ENCODE results near the gene ATF2.
A peak's percentile ranks its signal among the peaks of the same experiment; 100 is the strongest.
"Not testable (repeated sequence)": the region's sequence is repeated elsewhere in the genome, so short reads cannot be mapped to it uniquely, and the experiment has no call there.

The ATF2 gene

DNA sequence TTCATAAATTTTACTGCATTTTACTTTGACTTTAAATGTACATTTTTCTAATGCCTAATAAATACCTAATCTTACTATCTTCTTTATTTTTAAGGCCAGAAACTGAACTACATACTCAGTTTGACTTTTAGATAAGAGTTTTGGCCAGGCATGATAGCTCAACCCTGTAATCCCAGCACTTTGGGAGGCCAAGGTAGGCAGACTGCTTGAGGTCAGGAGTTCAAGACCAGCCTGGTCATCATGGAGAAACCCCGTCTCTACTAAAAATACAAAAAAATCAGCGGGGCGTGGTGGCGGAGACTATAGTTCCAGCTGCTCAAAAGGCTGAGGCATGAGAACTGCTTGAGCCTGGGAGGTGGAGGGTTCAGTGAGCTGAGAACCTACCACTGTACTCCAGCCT, 9.1 kb downstream of the ATF2 start:
- DNase-seq, result no peak

DNA sequence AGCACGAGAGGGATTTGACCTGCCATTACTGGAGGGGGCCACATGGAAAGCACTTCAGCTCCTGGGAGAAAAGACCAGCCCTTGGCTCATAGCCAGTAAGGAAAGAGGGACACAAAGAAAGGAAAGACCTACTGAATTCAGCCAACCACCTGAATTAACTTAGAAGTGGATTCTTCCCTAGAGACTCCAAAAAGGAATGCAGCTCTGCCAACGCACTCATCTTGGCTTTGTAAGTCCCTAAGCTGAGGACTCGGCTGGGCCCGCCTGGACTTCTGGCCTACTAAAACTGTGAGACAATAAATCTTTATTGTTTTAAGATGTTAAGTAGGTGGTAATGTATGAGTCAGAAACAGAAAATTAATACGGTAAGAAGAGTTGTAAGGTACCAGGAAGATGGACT, 11.5 kb downstream of the ATF2 start:
- no peak for DNase-seq

DNA sequence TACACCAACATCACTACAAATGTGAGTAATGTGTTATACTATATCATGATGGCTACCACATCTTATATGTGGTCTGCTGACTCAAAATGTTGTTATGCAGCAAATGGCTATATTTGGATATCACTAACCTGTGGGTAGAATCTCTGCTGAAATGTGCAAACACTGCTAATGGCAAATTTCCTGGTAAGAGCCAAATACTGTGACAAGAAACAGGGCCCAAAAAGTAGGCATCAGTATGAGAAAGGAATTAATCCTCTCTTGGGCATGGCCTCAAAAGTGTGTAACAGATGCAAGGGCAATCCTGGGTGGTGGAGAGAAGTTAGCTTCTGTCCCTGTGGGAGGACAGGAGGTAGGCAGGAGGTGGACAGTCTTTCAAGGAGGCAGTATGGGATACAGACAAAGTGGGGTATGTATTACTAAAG, 13.3 kb downstream of the ATF2 start:
- no peak for DNase-seq

DNA sequence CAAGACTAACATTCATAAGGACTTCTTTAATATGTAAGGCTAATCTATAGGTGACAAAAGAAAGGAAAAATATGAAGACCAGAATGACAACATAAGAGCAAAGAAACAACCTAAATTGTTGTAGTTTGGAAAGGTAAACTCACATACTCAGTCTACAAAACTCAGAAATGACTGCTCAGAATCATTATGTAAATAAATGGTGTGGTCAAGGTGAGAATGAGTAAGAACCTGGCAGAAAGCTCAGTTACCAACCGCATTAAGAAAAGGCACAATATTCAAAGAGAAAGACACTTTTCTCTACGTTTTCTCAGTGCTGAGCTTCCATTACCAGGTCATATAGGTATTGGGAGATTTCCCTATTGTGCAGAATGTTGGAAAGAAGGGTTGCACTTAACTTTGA, 15.8 kb downstream of the ATF2 start:
- DNase-seq, result no peak

DNA sequence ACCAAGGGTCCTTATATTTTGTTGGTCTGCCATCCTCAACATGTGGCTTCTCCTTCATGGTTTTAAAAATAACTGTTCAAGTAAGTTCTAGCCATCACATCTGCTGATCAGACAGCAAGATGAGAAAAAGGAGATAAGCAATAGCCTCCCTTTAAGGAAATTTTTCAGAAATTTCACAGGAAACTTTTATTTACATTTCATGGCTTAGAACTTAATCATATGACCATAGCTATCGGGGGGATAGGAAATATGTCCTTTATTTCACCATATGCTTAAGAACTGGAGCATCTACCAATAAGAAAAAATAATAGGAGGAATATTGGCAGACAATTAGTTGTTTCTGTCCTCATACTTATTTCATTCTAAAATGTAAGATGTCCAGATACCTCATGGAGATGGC, 16.2 kb downstream of the ATF2 start:
- DNase-seq, result no peak

DNA sequence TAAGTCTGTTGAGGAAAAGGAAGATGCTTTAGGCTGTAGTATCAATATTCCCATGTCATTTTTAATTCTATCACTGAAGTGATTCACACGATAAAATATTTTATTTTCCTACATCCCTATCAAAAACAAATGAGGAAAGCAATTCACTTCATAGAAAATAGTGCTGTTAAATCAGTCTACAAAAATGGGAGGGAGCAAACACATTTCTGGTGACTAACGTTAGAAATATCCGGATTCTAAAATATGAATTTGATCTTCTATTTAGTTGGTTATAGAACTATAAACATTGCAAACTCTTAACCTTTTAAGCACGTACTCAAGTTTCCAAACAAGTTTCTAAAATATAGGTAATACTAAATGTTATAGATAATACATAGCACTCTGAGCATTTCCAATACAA, 20.8 kb downstream of the ATF2 start:
- no peak for DNase-seq

DNA sequence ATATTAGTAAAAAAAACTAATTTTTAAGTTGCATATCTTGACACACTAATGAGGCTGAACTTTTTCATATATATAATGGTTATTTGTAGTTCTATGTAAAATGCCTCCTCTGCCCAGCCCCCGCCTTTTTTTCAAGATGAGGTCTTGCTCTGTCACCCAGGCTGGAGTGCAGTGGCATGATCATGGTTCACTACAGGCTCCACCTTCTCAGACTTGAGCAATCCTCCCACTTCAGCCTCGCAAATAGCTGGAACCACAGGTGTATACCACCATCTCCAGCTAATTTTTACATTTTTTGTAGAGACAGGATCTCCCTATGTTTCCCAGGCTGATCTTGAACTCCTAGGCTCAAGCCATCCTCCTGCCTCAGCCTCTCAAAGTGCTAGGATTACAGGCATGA, 24.3 kb downstream of the ATF2 start:
- DNase-seq, result no peak

DNA sequence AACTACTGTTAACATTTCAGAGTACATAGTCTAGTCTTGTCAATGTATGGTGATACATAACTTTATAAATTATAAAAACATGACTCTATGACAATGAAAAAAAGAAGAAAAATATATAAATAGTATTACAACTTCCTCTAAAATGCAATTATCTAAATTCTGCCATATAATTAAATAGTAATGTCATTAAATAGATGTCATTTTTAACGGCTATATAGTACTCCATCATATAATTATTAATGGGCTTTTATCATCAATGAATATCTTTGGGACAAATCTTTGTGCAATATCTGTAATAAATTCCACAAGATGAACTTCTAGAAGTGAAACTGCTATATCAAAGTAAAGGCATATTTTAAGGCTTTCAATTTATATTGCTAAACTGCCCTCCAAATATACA, 24.8 kb downstream of the ATF2 start:
- DNase-seq, result no peak

DNA sequence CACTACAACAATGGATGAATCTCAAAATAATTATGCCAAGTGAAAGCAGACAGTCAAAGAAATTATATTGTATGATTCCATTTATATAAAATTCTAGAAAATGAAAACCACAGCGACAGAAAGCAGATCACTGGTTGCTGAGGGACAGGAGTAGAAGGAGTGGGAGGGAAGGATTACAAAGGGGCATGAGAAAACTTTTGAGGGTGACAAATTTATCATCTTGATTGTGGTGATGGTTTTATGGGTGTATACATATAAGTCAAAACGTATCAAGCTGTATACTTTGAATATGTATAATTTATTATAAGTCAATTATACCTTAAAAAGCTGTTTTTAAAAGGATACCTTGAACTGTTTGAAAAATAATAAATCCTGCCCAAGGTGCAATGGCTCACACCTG, 27.7 kb downstream of the ATF2 start:
- no peak for DNase-seq

DNA sequence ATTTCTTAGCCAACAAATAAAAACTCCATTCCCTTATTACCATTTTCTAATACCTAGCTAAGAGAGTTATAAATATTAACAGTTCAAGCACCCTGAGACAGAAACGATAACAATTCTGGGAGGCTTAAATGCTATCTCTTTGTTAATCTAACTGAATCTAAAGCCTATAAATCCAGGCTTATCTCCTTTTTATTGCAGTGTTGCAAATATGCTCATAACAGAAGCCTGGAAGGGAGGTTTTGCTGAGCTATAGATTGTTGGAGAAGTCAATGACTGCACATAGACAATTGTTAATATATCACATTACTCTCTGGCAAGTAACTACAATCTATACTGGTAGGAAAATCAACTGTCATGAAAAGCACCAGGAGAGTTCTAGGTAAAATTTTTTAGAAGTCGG, 30.2 kb downstream of the ATF2 start:
- DNase-seq, result no peak

DNA sequence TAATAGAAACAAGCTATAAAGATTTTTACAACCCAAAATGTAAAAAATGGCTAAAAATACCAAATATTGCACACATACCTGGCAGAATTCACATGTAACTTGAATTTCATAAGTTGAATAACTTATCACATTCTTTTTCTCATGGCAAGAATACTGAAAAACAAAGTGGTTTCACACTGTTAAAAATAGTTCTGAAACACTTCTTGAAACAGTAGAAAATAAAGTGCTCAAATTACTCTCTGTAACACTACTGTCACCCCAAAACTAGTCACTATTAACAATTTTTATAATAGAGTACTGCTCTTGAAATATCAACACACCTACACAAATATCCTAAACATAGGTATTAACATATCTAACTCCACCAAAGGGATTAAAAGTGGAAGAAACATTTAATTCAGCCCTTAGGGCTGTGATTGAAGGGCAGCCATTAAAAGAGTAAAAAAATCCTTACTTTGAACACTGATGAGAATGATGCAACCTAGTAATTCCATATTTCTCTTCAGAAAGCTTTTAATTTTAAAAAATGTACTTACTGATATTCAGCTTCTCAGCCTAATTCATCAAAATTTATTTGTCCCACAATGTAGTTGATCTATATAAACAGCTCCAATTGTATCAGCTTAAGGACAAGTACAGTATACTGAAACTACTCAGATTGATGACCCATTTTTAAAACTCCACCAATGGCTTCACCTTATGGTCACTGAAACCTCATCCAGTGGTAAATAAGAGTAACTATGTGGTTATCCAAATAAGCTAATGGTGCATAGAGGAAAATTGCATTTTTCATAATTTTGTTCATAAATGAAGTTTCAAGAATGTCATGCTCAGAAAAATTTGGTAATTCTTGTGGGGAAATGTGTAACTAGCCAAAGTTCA, 31.4 kb downstream of the ATF2 start:
- no peak for DNase-seq

DNA sequence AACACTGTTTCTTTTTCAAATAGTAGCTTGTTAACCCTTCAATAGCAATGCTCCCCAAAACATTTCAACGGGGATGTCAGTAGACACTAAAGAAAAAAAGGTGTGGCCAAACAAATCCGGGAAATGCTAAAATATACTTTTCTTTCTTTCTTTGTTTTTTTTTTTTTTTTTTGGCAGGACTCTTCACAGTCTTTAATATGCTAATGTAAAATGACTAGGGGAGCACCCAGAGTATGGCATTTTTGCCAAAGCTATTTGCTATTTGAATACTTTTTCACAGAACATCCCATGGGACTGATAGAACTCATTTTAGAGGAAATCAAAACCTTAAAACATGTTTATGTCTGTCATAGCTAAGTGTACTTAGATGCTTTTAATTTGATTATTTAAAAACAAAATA, 32.1 kb downstream of the ATF2 start:
- no peak for DNase-seq

DNA sequence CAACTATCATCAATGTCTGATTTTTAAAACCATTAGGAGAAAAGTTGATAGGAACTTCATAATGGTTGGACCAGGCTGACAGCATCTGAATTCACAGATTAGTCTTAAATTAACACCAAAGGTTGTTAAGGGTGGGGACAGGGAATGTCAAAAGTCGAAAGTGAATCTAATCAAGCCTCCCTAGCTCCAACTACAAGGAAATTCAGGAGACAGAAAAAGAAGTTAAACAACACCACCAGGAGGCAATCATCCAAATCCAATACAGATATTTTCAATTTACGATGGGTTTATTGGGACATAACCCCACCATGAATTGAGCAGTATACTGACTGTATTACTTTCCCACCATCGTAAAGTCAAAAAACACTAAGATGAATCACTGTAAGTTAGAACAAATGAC, 32.8 kb downstream of the ATF2 start:
- DNase-seq, result no peak

DNA sequence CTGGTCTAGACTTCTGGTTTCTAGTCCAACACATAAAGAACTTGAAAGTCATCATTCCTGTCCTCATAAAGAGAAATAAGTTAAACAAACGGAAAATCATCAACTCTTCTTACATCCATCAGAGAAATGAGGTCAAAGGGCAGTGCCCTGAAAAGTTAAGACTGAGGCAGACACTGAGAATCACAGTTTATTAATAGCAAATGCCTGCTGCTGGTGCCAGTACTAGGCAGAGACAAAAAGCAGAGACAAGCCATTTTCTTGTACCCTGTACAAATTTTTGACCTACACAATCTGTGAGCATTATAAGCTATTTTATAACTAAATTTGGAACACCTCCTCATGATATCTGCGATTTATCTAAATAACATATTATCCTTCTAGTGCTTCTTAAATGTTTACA, 36.8 kb downstream of the ATF2 start:
- no peak for DNase-seq

DNA sequence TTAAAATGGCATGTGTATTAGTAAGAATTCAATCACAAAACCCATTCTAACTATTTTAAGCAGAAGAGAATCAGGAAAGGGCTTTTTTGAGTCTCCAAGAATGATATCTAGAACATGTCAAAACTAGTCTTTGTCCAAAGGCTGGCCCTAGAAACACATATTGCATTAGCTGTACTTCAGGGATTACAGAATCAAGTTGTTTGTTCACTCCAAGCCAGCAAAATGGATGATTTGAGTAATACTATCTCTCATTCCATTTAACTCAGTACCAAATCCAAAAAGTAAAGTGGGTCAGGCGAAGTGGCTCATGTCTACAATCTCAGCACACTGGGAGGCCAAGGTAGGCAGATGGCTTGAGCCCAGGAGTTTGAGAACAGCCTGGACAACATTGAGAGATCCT, 41.3 kb downstream of the ATF2 start:
- no peak for DNase-seq

DNA sequence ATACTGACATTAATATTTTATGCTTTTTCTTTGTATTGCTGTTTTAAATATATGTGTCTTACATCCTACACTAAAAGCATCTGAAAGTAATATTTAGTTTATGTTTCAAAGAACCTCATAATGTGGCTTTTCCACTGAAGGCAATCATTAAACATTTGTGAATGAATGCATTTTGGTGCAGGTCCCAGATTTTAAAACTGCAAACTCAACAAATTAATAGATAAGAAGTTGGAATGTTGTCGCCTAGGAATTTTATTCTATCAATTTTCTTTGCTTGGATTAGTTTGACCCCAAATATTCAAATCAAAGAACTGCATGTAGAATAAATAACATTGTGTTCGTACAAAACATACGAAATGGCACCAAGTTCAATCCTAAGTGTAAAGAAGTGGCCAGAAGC, 44.7 kb downstream of the ATF2 start:
- DNase-seq, result no peak

DNA sequence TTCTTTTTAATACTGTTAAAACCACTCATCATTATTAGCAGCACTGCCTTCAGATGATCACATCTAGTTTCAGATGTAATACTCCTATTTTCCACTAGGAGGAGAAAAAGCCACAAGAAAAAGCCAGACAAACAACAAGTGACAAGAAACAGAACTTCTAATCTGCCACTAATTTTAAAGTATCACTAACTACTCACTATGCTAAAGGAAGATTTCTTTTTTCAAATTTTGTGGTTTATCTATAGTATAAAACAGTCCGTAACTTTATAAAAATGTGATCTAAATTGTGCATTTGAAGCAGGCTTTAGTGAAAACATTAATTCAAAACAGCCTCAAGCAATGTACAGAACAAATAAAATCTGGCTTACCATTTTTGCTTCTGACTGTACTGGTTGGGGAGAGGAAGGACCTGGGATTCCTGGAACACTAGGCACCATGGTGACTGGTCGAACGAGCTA, 56.8 kb downstream of the ATF2 start:
- DNase-seq, result peak; percentile 77

DNA sequence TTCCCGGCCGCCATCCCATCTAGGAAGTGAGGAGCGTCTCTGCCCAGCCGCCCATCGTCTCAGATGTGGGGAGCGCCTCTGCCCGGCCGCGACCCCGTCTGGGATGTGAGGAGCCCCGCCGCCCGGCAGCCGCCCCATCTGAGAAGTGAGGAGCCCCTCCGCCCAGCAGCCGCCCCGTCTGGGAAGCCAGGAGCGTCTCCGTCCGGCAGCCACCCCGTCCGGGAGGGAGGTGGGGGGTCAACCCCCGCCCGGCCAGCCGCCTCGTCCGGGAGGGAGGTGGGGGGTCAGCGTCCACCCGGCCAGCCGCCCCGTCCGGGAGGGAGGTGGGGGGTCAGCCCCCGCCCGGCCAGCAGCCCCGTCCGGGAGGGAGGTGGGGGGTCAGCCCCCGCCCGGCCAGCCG, 59.9 kb downstream of the ATF2 start:
- DNase-seq, result not testable (repeated sequence)

DNA sequence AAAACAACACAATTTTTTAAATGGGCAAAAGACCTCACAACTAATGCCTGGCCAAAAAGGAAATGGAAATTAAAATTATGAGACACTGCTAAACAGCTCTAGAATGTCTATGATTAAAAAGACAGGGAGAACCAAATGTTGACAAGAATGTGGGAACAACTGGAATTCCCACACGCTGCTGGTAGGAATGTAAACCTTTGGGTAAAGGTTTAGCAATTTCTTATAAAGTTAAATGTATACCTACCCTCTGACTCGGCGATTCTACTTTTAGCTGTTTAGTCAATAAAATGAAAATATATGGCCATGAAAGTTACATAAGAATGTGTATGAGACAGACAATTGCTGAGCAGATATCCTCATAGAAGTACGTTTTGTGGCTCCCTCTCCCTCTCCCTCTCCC, 60.9 kb downstream of the ATF2 start:
- DNase-seq, result no peak

DNA sequence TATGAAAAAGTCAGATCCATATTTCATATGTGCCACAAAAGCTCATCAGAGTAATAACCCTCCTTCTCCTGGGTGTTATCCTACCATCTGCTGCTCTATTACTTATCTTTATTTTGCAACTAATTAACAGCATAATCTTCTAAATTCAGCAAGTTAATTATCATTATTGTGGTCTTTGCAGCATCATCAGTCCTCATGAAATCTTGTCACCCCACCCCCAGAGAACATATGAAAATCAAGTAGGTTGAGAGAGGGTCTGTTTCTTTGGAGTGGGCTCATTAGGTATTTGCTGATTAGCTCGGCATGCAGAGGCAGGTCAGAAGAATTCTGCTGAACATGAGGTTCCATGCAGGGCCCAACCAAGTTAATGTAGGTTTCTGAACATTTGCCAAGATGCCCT, 64.8 kb downstream of the ATF2 start:
- DNase-seq, result no peak

DNA sequence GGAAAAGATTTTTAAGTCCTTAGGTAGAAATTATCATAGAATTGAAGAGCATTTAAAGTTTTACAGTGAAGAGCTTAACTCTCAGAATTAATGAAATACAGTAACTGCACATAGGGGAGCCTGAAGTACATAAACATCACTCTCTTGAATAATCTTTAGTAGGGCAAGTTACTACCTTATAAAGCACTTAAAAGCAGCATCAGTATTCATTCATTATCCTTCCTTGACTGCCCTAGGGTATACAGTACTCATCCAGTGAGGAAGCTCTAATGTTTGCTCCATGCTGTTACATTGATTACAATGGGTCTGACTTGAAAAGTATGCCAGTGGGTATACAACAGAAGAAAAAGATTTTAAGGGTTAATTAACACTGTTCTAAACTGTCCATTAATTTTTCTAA, 66.5 kb downstream of the ATF2 start:
- DNase-seq, result no peak

DNA sequence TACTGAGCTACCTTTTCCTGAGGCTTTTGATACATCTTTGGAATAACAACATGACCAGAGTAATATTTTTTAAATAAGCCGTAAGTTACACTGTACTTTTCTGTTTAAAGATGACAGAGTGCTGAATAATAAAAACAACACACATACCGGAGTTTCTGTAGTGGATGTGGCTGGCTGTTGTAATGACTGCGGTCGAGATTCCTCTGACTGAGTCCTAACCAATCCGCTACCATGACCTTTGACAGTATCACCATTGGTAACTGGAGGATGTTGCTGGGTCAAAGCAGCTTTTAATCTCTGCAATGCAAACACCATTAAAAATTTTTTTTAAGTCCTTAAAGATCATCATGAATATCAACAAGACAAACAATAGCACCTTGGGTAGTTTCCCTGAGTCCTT, 70.7 kb downstream of the ATF2 start:
- DNase-seq, result no peak

DNA sequence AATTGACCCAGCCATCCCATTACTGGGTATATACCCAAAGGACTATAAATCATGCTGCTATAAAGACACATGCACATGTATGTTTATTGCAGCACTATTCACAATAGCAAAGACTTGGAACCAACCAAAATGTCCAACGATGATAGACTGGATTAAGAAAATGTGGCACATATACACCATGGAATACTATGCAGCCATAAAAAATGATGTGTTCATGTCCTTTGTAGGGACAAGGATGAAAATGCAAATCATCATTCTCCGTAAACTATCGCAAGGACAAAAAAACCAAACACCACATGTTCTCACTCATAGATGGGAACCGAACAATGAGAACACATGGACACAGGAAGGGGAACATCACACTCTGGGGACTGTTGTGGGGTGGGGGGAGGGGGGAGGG, 83.9 kb downstream of the ATF2 start:
- DNase-seq, result not testable (repeated sequence)

DNA sequence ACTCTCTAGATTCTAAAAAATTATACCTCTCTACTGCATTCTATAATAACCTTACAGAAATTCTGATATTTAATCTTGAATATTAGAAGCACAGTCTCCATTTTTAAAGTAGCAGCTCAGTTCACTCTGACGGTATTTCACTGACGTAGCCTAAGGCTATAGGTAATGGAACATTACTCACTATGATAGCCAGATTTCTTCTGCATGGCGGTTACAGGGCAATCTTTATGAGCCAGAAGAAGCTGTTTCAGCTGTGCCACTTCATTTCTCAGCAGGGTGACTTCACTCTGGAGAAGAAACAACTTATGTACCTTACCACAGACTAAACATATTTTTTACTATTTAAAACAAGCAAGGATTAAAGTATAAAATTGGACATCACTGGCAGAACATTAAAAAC, 87.5 kb downstream of the ATF2 start:
- no peak for DNase-seq

DNA sequence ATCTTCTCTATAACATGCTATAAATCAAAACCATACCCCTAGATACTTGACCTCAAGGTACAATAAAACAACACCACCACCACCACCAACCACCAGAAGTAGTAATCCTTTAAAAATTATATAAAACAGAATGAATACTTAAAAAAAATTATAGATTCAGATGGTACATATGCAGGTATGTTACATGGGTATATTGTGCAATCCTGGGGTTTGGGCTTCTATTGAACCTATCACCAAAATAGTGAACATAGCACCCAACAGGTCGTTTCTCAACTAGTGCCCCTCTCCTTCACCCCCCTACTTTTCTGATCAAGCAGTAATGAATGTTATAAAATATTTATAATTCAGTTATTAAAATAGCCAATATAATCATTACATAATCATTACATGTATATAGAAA, 91.7 kb downstream of the ATF2 start:
- DNase-seq, result no peak
